ENCODE data around the gene AFF3. TPM values are rescaled to one million over a fixed set of nuclear protein-coding genes. Genes with fewer than 3 reads are reported as not detected.

AFF3 gene
- total and polyA plus RNA-seq, 2 of the 8 experiments (the other 6 are each of a cell fraction or from before 2014, with no cell fraction given): 0.27 to 3.0 TPM

DNA sequence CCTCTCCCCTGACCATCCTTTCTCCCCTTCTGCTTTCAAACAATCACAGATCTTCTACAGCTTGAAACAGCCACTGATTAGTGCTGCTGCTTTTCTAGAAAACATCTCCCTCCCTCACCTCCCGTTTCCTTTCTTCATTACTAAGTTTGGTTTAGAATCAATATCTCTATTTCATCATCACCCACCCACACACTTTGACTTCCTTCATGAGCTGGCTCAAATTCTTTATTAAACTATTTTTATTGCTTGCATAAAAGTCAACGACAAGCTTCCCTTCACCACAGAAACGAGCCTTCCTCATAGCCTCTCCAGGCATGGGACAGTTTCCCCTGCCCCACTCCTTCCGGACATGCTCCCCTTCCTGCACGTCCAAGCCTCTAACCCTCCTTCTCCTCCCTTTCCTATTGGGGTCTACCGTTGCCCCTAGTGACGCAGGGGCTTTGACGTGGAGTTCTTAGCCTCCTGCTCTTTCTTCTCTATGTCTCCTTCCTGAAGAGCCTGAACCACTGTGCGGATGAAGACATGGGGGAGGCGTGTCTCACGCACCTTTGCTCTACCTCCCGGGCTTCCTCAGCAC is 172.0 kb downstream of the AFF3 start (continued):
- TF ChIP-seq KDM1A (IDR thresholded peaks at IDR 0.05; ENCODE audit: borderline replicate concordance, low read length): no peak
- TF ChIP-seq TCF12 (IDR thresholded peaks at IDR 0.05; ENCODE audit: low read depth, low read length): no peak
- TF ChIP-seq POLR2AphosphoS5 (IDR thresholded peaks at IDR 0.05; ENCODE audit: low read depth, low read length): no peak
